SKM-1 treated with dmso at 0.1 percent for 144 hours (cell line): ENCODE measurements around the gene UBR4.

ENCODE experiments used
- DNase-seq: peaks from one replicate; lab custom pipeline; 2025; ENCODE audit not compliant: unreplicated experiment; lab: John Stamatoyannopoulos, UW

The UBR4 gene

DNA sequence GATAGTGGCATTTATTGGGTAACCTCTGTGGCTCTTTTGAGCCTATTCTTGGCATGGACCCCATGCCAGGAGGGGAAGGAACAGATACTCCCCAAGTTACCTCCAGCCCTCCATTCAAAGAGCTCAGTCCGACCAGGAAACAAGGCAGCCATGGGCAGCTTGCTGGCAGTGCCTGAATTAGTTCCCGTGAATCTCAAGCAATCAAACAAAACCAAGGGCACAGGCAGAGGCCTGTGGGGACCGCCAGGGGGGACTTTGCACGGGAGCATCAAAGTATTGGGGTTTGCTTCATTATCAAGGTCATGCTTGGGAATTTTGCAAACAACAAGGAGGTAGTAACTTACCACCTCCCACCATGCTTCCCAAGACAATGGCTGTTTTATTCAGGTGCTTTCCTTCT is 172.4 kb downstream of the UBR4 start:
- DNase-seq, result no peak

DNA sequence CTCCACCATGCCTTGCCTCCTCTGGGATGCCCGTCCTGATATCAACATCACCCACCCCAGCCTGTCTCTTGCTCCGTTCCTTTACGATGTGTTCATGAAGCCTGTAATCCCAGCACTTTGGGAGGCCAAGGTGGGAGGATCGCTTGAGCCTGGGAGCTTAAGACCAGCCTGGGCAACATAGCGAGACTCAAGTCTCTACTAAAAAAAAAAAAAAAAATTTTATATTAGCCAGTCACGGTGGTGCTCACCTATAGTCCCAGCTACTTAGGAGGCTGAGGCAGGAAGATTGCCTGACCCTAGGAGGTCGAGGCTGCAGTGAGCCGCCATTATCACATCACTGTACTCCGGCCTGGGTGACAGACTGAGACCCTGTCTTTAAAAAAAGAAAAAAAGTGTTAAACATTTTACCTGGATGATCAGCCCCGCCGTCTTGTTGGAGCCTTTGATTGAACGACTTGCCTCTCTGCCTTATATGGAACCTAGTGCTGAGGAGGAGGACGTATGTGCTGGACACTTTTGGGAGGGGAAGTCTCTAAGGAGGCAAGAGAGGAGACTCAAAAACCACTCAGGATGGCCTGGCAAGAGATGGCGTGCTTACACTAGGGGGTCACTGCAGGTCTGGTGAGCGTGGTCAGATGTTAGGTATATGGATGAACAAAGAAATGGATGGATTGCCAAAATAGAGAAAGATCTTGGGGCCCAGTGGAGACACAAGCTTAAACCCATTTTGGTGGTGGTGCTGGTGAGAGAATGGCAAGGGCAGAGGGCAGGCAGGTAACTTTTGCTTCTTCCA is 173.1 kb downstream of the UBR4 start:
- DNase-seq, result no peak

GRCh38 chr1:19036041-19036812 is 173.8 kb downstream of the UBR4 start:
- DNase-seq, result no peak

- no peak for DNase-seq
Observed at GRCh38 chr1:19035377-19036040, 174.6 kb downstream of the UBR4 start.

DNA sequence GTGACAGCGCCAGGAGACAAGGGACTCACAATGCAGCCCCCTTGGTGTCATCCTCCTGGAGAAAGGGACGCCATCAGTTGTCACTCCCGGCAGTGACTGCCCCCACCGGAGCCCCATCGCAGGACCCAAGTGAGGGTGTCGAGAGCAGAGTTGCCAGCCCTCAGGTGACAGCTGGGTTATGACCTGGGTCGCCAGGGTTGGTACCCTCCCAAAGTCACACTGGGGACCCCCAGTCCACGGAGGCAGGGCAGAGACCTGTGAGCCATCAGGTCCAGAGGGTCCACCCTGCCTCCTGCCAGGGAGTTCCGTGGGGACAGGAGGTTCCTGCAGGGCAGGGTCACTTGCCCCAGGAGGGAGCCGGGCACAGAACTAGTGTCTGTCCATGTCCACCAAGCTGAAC is 175.3 kb downstream of the UBR4 start:
- DNase-seq, result no peak

DNA sequence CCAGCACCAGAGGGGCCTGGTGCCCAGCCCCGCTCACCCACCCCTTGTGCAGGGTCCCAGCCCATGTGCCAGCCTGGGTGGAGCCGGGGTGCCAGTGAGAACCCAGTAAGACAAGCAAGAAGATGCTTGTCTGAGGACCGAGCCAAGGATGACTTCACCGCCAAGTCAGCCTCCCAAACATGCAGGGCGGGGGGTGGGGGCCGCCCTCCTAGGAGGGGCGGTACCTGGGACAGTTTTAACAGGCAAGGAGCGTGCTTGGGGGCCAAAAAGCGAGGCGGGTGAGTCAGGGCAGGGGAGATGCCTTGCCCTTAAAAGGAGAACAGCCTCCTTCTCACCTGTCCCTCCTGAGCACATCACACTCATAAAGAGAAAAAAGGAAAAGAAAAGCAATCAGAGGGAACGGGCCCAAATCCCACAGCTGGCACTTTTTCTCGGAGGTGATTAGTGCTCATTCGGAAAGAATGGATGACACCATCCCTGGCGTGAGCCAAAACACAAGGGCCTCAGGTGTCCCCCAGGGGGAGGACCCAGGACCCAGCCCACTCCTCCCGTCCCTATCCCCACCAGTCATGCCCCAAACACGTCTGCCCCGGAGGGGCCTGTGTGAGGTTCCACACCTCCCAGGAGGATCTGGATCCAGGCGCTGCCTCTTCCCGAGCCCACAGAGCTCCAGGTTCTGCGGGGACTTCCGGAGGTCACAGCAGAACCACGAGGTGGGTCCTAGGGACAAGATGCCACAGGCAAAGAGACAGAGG is 176.0 kb downstream of the UBR4 start:
- no peak for DNase-seq

DNA sequence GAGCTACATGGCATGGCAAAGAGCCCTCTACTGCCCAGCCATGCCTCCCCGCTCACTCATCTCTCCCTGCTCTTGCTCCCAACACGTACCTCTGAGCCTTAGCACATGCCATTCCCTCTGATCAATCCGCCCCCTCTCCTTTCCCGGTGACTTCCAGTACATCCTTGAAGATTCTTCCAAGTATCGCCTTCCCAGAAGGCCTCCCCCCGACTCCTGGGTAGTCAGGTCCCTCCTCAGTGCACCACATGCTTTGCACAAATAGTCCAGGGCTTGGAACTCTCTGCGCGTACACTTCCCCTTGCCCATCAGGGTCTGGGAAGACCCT is 176.6 kb downstream of the UBR4 start:
- no peak for DNase-seq

DNA sequence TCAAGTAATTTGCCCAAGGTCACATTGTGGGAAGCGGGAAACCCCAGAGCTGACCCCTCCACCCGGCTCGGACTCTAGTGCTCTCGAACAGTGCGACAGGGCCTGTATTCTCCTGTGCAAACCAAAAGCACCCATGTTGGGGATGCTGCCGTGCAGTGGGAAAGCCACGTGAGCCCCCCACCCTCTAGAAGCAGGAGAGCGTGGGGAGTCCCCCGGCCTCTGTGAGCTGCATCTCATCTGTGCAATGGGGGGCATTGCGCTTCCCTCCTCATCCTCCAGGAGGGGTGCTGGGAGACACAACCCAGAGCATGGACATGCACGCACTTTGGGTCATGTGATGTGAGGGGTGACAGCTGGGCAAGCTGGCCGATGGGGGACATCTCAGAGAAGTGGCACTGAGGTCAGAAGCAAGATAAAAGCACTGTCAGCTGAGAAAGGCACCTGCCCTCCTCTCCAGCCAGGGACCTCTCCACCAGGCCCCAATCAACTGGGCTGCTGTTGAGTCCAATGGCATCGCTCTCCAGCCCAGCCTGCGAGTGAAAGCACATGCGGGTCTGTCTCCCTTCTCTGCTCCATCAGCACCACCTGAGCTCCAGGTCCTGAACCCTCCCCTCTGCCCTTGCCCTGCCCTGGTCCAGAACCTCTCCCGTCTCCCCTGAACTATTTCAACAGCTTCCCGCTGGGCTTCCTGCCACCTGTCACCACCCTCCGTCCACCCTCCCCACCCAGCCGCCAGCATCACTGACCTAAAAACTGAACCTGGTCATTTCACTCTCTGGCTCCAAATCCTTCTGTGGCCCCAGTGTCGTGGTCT is 177.2 kb downstream of the UBR4 start:
- DNase-seq, result no peak

- no peak for DNase-seq
Observed at GRCh38 chr1:19032413-19032695, 177.7 kb downstream of the UBR4 start.

DNA sequence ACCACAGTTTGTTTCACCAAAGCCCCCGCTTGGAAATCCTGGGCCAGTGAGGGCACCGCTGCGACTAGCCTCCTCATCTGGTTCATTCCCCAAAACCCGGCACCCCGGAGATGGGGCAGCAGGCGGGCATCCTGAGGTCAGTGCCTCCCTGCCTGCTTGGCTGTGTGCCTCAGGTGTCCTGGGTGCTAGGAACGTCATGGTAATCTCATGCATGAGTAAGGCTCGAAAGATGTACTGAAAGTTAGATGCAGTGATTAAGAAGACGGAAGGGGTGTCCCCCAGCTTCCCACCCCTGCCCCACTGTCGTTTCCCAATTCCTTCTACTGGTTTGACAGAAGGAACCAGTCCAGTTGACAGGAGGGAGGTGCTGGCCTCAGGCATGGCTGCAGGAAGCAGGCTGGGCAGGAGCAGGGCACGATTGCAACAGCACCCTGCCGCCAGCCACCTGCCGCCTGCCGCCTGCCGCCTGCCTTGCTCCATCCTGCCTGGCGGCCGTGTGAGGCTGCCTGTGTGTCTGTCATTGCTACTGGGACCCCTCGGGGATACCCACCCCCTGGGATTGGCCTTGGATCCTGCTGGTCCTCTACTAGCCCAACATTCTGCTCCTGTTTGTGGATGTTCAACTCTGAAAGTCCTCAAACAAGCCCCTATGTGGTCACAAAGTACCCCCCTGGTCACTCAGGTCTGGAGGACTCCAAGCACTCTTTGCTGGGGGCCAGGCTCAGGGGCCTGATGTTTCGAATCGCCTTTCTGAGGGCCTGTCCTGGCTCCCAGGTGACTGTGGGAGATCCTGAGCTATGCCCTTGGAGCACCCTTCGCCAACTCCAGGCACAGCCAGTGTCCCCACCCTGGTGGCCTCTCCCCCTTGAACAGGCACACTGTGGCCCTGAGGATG is 180.6 kb downstream of the UBR4 start:
- DNase-seq, result peak; percentile 6

DNA sequence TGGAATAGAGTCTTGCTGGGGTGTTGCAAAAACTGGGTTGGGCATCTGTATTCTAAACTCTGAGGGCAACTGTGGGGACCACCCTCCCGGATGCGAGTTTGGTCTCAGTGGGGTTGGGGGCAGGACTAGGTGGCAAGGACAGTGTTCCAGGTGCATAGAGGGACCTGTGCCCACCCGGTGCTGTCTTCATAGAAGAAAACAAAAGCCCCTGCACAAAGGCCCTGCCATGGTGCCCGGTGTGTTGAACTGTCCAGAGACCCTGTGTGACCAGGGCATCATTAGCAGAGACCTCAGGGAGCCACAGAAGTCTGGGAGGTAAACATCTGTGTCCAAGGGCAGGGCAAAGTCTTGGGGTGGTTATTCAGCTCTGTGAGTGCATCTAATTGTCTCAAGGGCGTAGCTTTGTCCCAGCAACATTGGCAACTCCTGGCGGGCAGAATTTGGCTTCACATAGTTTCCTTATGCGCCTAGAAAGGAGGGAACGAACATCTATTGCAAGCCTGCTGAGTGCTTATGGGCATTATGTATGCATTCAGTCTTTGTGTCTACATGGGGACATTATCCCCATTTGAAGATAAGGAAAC is 181.4 kb downstream of the UBR4 start:
- DNase-seq, result no peak

DNA sequence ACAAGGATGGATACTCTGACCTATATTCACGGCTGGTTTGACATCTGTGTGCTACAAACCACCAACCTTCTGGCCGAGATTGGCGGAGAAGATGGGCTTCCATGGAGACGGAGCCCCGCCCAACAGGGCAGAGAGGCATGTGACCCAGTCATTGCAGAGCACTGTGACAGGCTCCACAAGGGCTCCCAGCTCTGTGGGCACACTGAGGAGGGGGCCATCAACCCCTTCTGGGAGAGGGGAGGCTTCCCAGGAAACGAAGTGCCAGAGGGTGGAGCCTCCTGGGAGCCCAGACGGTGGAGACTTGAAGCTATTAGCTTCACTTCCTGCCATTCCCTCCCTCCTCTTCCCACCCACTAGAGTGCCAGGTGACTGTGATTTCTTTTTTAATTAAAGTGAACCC is 182.0 kb downstream of the UBR4 start:
- no peak for DNase-seq
